GM21528 (cell line): ENCODE data around the gene TNFSF4.

Experiments
- ATAC-seq: cut with Tn5 transposase; IDR thresholded peaks from one replicate; pipeline ENCODE4 v1.9.1; 2021; ENCODE audit warnings: mild to moderate bottlenecking, moderate library complexity; ENCODE audit not compliant: unreplicated experiment, low FRiP score

Gene TNFSF4

GRCh38 chr1:173212952-173213491 lies 5.9 kb upstream of the TNFSF4 start:
- ATAC-seq: peak; percentile 85

- no peak for ATAC-seq
Observed at GRCh38 chr1:173210716-173211231, 3.6 kb upstream of the TNFSF4 start.

- ATAC-seq: no peak
Observed at GRCh38 chr1:173210283-173210682, 3.2 kb upstream of the TNFSF4 start.

GRCh38 chr1:173208868-173209267 lies 1.7 kb upstream of the TNFSF4 start:
- ATAC-seq: no peak

GRCh38 chr1:173208146-173208545 lies 1.0 kb upstream of the TNFSF4 start:
- no peak for ATAC-seq

GRCh38 chr1:173205146-173206051 lies 1.7 kb downstream of the TNFSF4 start:
- no peak for ATAC-seq

GRCh38 chr1:173204693-173205092 lies 2.4 kb downstream of the TNFSF4 start:
- no peak for ATAC-seq

- ATAC-seq: no peak
Observed at GRCh38 chr1:173202424-173203145, 4.5 kb downstream of the TNFSF4 start.

- ATAC-seq: no peak
Observed at GRCh38 chr1:173201969-173202368, 5.2 kb downstream of the TNFSF4 start.

GRCh38 chr1:173195596-173196088 lies 11.5 kb downstream of the TNFSF4 start:
- peak; percentile 55 for ATAC-seq

GRCh38 chr1:173193639-173194038 lies 13.5 kb downstream of the TNFSF4 start:
- ATAC-seq: no peak

GRCh38 chr1:173191011-173191705 lies 16.0 kb downstream of the TNFSF4 start:
- no peak for ATAC-seq

- ATAC-seq: no peak
Observed at GRCh38 chr1:173190101-173190936, 16.8 kb downstream of the TNFSF4 start.

GRCh38 chr1:173187671-173188237 lies 19.4 kb downstream of the TNFSF4 start:
- no peak for ATAC-seq

GRCh38 chr1:173181791-173182190 lies 25.3 kb downstream of the TNFSF4 start:
- no peak for ATAC-seq

GRCh38 chr1:173176246-173176645 lies 30.9 kb downstream of the TNFSF4 start:
- ATAC-seq: no peak

GRCh38 chr1:173175514-173176145 lies 31.5 kb downstream of the TNFSF4 start:
- no peak for ATAC-seq

GRCh38 chr1:173173388-173173787 lies 33.7 kb downstream of the TNFSF4 start:
- ATAC-seq: no peak

- no peak for ATAC-seq
Observed at GRCh38 chr1:173171152-173171551, 36.0 kb downstream of the TNFSF4 start.
